C4-2B (cell line): ENCODE data around the gene CLEC2D.

Experiments used
- ZFX ChIP-seq: fragments of 450-650 bp; IDR thresholded peaks from 2 replicates; pipeline ENCODE4 v1.6.1; 2017
- TF ChIP-seq, protein P1 (sequence below): fragments of 450-650 bp; conservative IDR thresholded peaks from 2 replicates; pipeline ENCODE4 v1.5.1; 2017; ENCODE audit warnings: mild to moderate bottlenecking

- TF ChIP-seq, protein P1, sequence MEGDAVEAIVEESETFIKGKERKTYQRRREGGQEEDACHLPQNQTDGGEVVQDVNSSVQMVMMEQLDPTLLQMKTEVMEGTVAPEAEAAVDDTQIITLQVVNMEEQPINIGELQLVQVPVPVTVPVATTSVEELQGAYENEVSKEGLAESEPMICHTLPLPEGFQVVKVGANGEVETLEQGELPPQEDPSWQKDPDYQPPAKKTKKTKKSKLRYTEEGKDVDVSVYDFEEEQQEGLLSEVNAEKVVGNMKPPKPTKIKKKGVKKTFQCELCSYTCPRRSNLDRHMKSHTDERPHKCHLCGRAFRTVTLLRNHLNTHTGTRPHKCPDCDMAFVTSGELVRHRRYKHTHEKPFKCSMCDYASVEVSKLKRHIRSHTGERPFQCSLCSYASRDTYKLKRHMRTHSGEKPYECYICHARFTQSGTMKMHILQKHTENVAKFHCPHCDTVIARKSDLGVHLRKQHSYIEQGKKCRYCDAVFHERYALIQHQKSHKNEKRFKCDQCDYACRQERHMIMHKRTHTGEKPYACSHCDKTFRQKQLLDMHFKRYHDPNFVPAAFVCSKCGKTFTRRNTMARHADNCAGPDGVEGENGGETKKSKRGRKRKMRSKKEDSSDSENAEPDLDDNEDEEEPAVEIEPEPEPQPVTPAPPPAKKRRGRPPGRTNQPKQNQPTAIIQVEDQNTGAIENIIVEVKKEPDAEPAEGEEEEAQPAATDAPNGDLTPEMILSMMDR: no peak
- no peak for TF ChIP-seq ZFX
Measured at GRCh38 chr12:9729082-9729481, 59.6 kb downstream of the CLEC2D start.
